K562 (cell line): Measurements from ENCODE around the gene NOP16. TPM values are rescaled to one million over a fixed set of nuclear protein-coding genes. Genes with fewer than 3 reads are reported as not detected.

Source experiments
- ATF2 ChIP-seq: sonication (generic); formaldehyde crosslinking; IDR thresholded peaks from 2 replicates; pipeline ENCODE4 v1.8.1; 2022; ENCODE audit warnings: missing genetic modification reagents
- ILK ChIP-seq: fragments of 450-650 bp; IDR thresholded peaks from 2 replicates; pipeline ENCODE4 v1.6.1; 2016; ENCODE audit warnings: missing genetic modification characterization, low read depth, mild to moderate bottlenecking, missing compliant biosample characterization, moderate library complexity, borderline replicate concordance
- MTA1 ChIP-seq: fragments of 450-650 bp; IDR thresholded peaks from 2 replicates; pipeline ENCODE4 v1.6.1; 2017; ENCODE audit warnings: borderline replicate concordance
- MTF1 ChIP-seq: fragments of 250-450 bp; sonication (Bioruptor Pico); IDR thresholded peaks from 2 replicates; pipeline ENCODE4 v1.9.0; 2021; ENCODE audit warnings: moderate library complexity, mild to moderate bottlenecking, inconsistent platforms, borderline replicate concordance
- NCOA4 ChIP-seq: fragments of 450-650 bp; IDR thresholded peaks from 2 replicates; pipeline ENCODE4 v1.6.1; 2018; ENCODE audit warnings: mild to moderate bottlenecking; ENCODE audit not compliant: partially characterized antibody
- NR1H2 ChIP-seq: sonication (generic); formaldehyde crosslinking; IDR thresholded peaks from 2 replicates; pipeline ENCODE4 v1.4.0; 2020; ENCODE audit warnings: mild to moderate bottlenecking, missing genetic modification reagents
- PBX2 ChIP-seq, 2 experiments: IDR thresholded peaks in 1 of 2; conservative IDR thresholded peaks in 1 of 2; 2 replicates each; pipeline ENCODE4 v1.6.1; 2016; ENCODE audit warnings: low read depth in 2 of 2, mild to moderate bottlenecking in 1 of 2, missing compliant biosample characterization in 1 of 2, missing genetic modification characterization in 1 of 2, moderate library complexity in 1 of 2
- RFX7 ChIP-seq: fragments of 250-450 bp; sonication (Bioruptor Pico); IDR thresholded peaks from 2 replicates; pipeline ENCODE4 v1.5.1; 2021; ENCODE audit warnings: mild to moderate bottlenecking
- SMARCA4 ChIP-seq: fragments of 450-650 bp; IDR thresholded peaks from 2 replicates; pipeline ENCODE4 v1.6.1; 2016
- SMARCB1 ChIP-seq: IDR thresholded peaks from 2 replicates; pipeline ENCODE4 v1.6.1; 2011; ENCODE audit warnings: improper control_type of control experiment, low read depth; ENCODE audit not compliant: insufficient read length
- ZFP36 ChIP-seq: fragments of 150-350 bp; IDR thresholded peaks from 2 replicates; pipeline ENCODE4 v1.6.1; 2018; ENCODE audit warnings: low read length, low read depth; ENCODE audit not compliant: partially characterized antibody
- ZNF175 ChIP-seq: fragments of 200-800 bp; sonication (Bioruptor generic); IDR thresholded peaks from 2 replicates; pipeline ENCODE4 v1.6.1; 2016; ENCODE audit warnings: low read depth, mild to moderate bottlenecking, missing genetic modification characterization, missing compliant biosample characterization
- polyA plus RNA-seq, 8 experiments: library from polyadenylated mRNA; depleted of rRNA in 4 of 8; stranded (reverse) in 5 of 8; unstranded in 3 of 8; fragments of >200 nt; fragmentation: Nextera tagmentation in 2 of 8; fragmentation: Illumina TruSeq in 1 of 8; extraction: Ambion mirVana in 2 of 8; extraction: Trizol in 1 of 8; gene quantifications; 2 replicates each; pipeline versions ENCODE4 v1.2.1 to v1.2.3, GENCODE V29; 2011 to 2014; ENCODE audit warnings: inconsistent platforms in 1 of 8, missing spikeins in 1 of 8
- total RNA-seq, 7 experiments: library from RNA; depleted of rRNA in 6 of 7; stranded (reverse); fragments of >200 nt in 6 of 7; fragmentation: Illumina TruSeq in 2 of 7; extraction: Trizol in 2 of 7; gene quantifications; 2 replicates each; pipeline versions ENCODE4 v1.2.1 to v1.2.3, GENCODE V29; 2011 to 2021; ENCODE audit warnings: low replicate concordance in 1 of 7
- TF ChIP-seq, protein P1 (sequence below): fragments of 450-650 bp; IDR thresholded peaks from 2 replicates; pipeline ENCODE4 v1.6.1; 2016

NOP16 gene
- total and polyA plus RNA-seq, 9 of the 15 experiments (the other 6 are each of a cell fraction or from before 2014, with no cell fraction given), result 92.5 to 342 (median 148) TPM

- TF ChIP-seq ZFP36, result no peak
- no peak for TF ChIP-seq ATF2 (CRISPR knock-in tag)
- no peak for TF ChIP-seq MTA1
- no peak for TF ChIP-seq NR1H2
- no peak for TF ChIP-seq SMARCB1
- TF ChIP-seq MTF1 (CRISPR knock-in tag), result no peak
- no peak for TF ChIP-seq NCOA4
- TF ChIP-seq ZNF175 (CRISPR knock-in tag), result no peak
- no peak for TF ChIP-seq ILK (tag)
- TF ChIP-seq, protein P1, sequence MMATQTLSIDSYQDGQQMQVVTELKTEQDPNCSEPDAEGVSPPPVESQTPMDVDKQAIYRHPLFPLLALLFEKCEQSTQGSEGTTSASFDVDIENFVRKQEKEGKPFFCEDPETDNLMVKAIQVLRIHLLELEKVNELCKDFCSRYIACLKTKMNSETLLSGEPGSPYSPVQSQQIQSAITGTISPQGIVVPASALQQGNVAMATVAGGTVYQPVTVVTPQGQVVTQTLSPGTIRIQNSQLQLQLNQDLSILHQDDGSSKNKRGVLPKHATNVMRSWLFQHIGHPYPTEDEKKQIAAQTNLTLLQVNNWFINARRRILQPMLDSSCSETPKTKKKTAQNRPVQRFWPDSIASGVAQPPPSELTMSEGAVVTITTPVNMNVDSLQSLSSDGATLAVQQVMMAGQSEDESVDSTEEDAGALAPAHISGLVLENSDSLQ, result peak; percentile 43; the same call in 1 of the 2 replicates
- TF ChIP-seq RFX7 (CRISPR knock-in tag), result no peak
- no peak for TF ChIP-seq PBX2 (CRISPR knock-in tag; IDR thresholded peaks at IDR 0.05; ENCODE audit: low read depth)
- TF ChIP-seq PBX2 (tag; conservative IDR thresholded peaks at IDR 0.05; ENCODE audit: low read depth), result peak; percentile 56
- TF ChIP-seq SMARCA4, result no peak
These were observed 24.3 kb upstream of the NOP16 start (continued) for GRCh38 chr5:176412517-176413254.
